ENCODE measurements around the gene DNAH17. TPM values are rescaled to one million over a fixed set of nuclear protein-coding genes. Genes with fewer than 3 reads are reported as not detected.
A peak's percentile ranks its signal among the peaks of the same experiment; 100 is the strongest.

DNAH17 gene
- total and polyA plus RNA-seq, 2 of the 13 experiments (the other 11 are each of a cell fraction or from before 2014, with no cell fraction given): 0.86 to 1.6 TPM

DNA sequence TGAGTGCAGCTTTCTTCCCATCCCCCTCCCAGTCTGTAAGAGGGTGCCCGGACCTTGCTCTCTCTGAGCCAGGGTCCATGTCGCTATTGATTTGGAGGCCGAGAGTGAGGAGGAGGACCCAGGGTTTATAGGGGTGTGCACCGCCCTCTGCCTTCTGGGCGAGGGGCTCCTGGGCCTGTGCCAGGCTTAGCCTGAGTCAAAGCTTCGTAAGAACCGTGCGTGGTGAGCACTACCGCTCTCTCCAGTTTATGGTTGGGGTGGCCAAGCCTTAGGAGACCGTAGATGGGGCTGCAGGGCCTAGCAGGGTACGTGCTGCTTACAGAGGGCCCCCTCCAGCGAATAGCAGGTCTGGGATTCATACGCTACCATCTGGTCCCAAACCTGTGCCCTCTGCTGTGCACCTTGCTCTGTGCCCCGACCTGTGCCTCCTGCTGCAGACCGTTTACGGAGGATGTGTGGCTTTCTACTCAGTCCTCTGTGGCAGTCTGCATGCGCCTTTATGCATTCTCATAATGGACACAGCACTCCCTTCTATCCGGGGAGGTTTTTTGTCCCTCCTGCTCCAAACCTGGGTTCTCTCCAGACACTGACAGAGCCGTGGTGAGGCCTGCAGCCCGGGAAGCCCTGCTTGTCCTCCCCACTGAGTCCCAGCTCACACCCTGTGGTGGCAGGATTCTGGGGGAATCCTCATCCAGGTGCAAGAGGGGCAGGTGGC is 144.0 kb downstream of the DNAH17 start (continued):
- TF ChIP-seq ZNF883 (CRISPR knock-in tag; IDR thresholded peaks at IDR 0.05; ENCODE audit: not compliant biosample characterization): no peak
- TF ChIP-seq, protein P1, sequence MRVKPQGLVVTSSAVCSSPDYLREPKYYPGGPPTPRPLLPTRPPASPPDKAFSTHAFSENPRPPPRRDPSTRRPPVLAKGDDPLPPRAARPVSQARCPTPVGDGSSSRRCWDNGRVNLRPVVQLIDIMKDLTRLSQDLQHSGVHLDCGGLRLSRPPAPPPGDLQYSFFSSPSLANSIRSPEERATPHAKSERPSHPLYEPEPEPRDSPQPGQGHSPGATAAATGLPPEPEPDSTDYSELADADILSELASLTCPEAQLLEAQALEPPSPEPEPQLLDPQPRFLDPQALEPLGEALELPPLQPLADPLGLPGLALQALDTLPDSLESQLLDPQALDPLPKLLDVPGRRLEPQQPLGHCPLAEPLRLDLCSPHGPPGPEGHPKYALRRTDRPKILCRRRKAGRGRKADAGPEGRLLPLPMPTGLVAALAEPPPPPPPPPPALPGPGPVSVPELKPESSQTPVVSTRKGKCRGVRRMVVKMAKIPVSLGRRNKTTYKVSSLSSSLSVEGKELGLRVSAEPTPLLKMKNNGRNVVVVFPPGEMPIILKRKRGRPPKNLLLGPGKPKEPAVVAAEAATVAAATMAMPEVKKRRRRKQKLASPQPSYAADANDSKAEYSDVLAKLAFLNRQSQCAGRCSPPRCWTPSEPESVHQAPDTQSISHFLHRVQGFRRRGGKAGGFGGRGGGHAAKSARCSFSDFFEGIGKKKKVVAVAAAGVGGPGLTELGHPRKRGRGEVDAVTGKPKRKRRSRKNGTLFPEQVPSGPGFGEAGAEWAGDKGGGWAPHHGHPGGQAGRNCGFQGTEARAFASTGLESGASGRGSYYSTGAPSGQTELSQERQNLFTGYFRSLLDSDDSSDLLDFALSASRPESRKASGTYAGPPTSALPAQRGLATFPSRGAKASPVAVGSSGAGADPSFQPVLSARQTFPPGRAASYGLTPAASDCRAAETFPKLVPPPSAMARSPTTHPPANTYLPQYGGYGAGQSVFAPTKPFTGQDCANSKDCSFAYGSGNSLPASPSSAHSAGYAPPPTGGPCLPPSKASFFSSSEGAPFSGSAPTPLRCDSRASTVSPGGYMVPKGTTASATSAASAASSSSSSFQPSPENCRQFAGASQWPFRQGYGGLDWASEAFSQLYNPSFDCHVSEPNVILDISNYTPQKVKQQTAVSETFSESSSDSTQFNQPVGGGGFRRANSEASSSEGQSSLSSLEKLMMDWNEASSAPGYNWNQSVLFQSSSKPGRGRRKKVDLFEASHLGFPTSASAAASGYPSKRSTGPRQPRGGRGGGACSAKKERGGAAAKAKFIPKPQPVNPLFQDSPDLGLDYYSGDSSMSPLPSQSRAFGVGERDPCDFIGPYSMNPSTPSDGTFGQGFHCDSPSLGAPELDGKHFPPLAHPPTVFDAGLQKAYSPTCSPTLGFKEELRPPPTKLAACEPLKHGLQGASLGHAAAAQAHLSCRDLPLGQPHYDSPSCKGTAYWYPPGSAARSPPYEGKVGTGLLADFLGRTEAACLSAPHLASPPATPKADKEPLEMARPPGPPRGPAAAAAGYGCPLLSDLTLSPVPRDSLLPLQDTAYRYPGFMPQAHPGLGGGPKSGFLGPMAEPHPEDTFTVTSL (CRISPR knock-in tag; IDR thresholded peaks at IDR 0.05; ENCODE audit: borderline replicate concordance): no peak
- no peak for TF ChIP-seq ZNF282 (IDR thresholded peaks at IDR 0.05; ENCODE audit: partially characterized antibody)
- TF ChIP-seq, protein P2, sequence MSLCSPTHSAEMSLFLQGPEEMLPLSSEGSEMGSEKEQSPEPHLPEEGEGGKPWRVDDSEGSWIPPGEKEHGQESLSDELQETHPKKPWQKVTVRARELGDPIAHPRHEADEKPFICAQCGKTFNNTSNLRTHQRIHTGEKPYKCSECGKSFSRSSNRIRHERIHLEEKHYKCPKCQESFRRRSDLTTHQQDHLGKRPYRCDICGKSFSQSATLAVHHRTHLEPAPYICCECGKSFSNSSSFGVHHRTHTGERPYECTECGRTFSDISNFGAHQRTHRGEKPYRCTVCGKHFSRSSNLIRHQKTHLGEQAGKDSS (CRISPR knock-in tag; IDR thresholded peaks at IDR 0.05; ENCODE audit: borderline replicate concordance, low read depth): no peak; the same call in 1 of the 2 replicates
- TF ChIP-seq, protein P3, sequence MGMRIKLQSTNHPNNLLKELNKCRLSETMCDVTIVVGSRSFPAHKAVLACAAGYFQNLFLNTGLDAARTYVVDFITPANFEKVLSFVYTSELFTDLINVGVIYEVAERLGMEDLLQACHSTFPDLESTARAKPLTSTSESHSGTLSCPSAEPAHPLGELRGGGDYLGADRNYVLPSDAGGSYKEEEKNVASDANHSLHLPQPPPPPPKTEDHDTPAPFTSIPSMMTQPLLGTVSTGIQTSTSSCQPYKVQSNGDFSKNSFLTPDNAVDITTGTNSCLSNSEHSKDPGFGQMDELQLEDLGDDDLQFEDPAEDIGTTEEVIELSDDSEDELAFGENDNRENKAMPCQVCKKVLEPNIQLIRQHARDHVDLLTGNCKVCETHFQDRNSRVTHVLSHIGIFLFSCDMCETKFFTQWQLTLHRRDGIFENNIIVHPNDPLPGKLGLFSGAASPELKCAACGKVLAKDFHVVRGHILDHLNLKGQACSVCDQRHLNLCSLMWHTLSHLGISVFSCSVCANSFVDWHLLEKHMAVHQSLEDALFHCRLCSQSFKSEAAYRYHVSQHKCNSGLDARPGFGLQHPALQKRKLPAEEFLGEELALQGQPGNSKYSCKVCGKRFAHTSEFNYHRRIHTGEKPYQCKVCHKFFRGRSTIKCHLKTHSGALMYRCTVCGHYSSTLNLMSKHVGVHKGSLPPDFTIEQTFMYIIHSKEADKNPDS (CRISPR knock-in tag; IDR thresholded peaks at IDR 0.05): peak; percentile 69; the same call in 1 of the 2 replicates
- TF ChIP-seq HOXD1 (CRISPR knock-in tag; IDR thresholded peaks at IDR 0.05): no peak
- no peak for TF ChIP-seq NCOA5 (CRISPR knock-in tag; IDR thresholded peaks at IDR 0.05)
- TF ChIP-seq RFXAP (CRISPR knock-in tag; IDR thresholded peaks at IDR 0.05; ENCODE audit: borderline replicate concordance): 0 out of 2 replicates have a peak, but pooled peaks have one; percentile 38
- TF ChIP-seq, protein P4, sequence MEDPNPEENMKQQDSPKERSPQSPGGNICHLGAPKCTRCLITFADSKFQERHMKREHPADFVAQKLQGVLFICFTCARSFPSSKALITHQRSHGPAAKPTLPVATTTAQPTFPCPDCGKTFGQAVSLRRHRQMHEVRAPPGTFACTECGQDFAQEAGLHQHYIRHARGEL (CRISPR knock-in tag; IDR thresholded peaks at IDR 0.05): 0 out of 2 replicates have a peak, but pooled peaks have one; percentile 13
- TF ChIP-seq, protein P5, sequence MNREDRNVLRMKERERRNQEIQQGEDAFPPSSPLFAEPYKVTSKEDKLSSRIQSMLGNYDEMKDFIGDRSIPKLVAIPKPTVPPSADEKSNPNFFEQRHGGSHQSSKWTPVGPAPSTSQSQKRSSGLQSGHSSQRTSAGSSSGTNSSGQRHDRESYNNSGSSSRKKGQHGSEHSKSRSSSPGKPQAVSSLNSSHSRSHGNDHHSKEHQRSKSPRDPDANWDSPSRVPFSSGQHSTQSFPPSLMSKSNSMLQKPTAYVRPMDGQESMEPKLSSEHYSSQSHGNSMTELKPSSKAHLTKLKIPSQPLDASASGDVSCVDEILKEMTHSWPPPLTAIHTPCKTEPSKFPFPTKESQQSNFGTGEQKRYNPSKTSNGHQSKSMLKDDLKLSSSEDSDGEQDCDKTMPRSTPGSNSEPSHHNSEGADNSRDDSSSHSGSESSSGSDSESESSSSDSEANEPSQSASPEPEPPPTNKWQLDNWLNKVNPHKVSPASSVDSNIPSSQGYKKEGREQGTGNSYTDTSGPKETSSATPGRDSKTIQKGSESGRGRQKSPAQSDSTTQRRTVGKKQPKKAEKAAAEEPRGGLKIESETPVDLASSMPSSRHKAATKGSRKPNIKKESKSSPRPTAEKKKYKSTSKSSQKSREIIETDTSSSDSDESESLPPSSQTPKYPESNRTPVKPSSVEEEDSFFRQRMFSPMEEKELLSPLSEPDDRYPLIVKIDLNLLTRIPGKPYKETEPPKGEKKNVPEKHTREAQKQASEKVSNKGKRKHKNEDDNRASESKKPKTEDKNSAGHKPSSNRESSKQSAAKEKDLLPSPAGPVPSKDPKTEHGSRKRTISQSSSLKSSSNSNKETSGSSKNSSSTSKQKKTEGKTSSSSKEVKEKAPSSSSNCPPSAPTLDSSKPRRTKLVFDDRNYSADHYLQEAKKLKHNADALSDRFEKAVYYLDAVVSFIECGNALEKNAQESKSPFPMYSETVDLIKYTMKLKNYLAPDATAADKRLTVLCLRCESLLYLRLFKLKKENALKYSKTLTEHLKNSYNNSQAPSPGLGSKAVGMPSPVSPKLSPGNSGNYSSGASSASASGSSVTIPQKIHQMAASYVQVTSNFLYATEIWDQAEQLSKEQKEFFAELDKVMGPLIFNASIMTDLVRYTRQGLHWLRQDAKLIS (CRISPR knock-in tag; IDR thresholded peaks at IDR 0.05): no peak
- TF ChIP-seq ZBTB21 (CRISPR knock-in tag; IDR thresholded peaks at IDR 0.05): no peak
- TF ChIP-seq PRMT3 (CRISPR knock-in tag; IDR thresholded peaks at IDR 0.05; ENCODE audit: borderline replicate concordance, low read depth): no peak
- TF ChIP-seq KDM3A (CRISPR knock-in tag; IDR thresholded peaks at IDR 0.05; ENCODE audit: low read depth): no peak
- 0 out of 2 replicates have a peak, but pooled peaks have one; percentile 28 for TF ChIP-seq KAT8 (CRISPR knock-in tag; IDR thresholded peaks at IDR 0.05)
- TF ChIP-seq RBM39 (IDR thresholded peaks at IDR 0.05; ENCODE audit: low read depth, low read length, poor library complexity, severe bottlenecking): no peak
- no peak for TF ChIP-seq ZNF713 (CRISPR knock-in tag; IDR thresholded peaks at IDR 0.05)

Data from HepG2 (cell line).